Measurements from ENCODE around the gene TGFBI. TPM values are rescaled to one million over a fixed set of nuclear protein-coding genes. Genes with fewer than 3 reads are reported as not detected.

TGFBI gene
- total RNA-seq, 1 experiment from 2014 or later, result 115 TPM

GRCh38 chr5:136015003-136015375 is 13.8 kb upstream of the TGFBI start:
- intact Hi-C loops (cut with micrococcal nuclease; ENCODE audit: unreplicated experiment), result no loop called here
- DNase-seq (ENCODE audit: low spot score), result no peak
- BruUV-seq (replicated peaks), result no TSS peak
- Histone ChIP-seq H3K27me3 (replicated peaks; ENCODE audit: insufficient read depth, low read depth, low read length, poor library complexity) (no peaks in the 10 kb centered on the region), H3K9me3 (ENCODE audit: low read depth, low read length, poor library complexity, severe bottlenecking) (no peaks in the 10 kb centered on the region), H3K4me3 (ENCODE audit: low read depth, low read length, poor library complexity, severe bottlenecking) (no peak overlapping the region), H3K27ac (ENCODE audit: low read depth, low read length, poor library complexity, severe bottlenecking) (no peak overlapping the region), H3K4me1 (ENCODE audit: insufficient read depth, low read length, poor library complexity, severe bottlenecking) (peaks cover 82% of the 10 kb centered on the region), H3K36me3 (ENCODE audit: insufficient read depth, low read length, poor library complexity, severe bottlenecking) (no peaks in the 10 kb centered on the region)
- ChIA-PET POLR2A (ENCODE audit: low non-redundant PET) (no interaction called here), CTCF (no interaction called here)
- TF ChIP-seq, protein P1, sequence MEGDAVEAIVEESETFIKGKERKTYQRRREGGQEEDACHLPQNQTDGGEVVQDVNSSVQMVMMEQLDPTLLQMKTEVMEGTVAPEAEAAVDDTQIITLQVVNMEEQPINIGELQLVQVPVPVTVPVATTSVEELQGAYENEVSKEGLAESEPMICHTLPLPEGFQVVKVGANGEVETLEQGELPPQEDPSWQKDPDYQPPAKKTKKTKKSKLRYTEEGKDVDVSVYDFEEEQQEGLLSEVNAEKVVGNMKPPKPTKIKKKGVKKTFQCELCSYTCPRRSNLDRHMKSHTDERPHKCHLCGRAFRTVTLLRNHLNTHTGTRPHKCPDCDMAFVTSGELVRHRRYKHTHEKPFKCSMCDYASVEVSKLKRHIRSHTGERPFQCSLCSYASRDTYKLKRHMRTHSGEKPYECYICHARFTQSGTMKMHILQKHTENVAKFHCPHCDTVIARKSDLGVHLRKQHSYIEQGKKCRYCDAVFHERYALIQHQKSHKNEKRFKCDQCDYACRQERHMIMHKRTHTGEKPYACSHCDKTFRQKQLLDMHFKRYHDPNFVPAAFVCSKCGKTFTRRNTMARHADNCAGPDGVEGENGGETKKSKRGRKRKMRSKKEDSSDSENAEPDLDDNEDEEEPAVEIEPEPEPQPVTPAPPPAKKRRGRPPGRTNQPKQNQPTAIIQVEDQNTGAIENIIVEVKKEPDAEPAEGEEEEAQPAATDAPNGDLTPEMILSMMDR (conservative IDR thresholded peaks at IDR 0.05; ENCODE audit: low read depth, low read length), result no peak
- no peak for TF ChIP-seq EZH2 (IDR thresholded peaks at IDR 0.05; ENCODE audit: borderline replicate concordance, low read depth, low read length, poor library complexity, severe bottlenecking)

- intact Hi-C loops (cut with micrococcal nuclease; ENCODE audit: unreplicated experiment), result no loop called here
- DNase-seq (ENCODE audit: low spot score), result no peak
- H3K27me3 ChIP-seq (replicated peaks; ENCODE audit: insufficient read depth, low read depth, low read length, poor library complexity), result no peaks in the 10 kb centered on the region
- no peak overlapping the region for H3K4me3 ChIP-seq (ENCODE audit: low read depth, low read length, poor library complexity, severe bottlenecking)
- no TSS peak for BruUV-seq (replicated peaks)
- H3K36me3 ChIP-seq (ENCODE audit: insufficient read depth, low read length, poor library complexity, severe bottlenecking), result no peaks in the 10 kb centered on the region
- CTCF ChIA-PET, result no interaction called here
- peaks cover 83% of the 10 kb centered on the region for H3K4me1 ChIP-seq (ENCODE audit: insufficient read depth, low read length, poor library complexity, severe bottlenecking)
- no peak overlapping the region for H3K27ac ChIP-seq (ENCODE audit: low read depth, low read length, poor library complexity, severe bottlenecking)
- POLR2A ChIA-PET (ENCODE audit: low non-redundant PET), result no interaction called here
- no peaks in the 10 kb centered on the region for H3K9me3 ChIP-seq (ENCODE audit: low read depth, low read length, poor library complexity, severe bottlenecking)
- TF ChIP-seq, protein P1 (conservative IDR thresholded peaks at IDR 0.05; ENCODE audit: low read depth, low read length), result no peak
- TF ChIP-seq EZH2 (IDR thresholded peaks at IDR 0.05; ENCODE audit: borderline replicate concordance, low read depth, low read length, poor library complexity, severe bottlenecking), result no peak
Observed at GRCh38 chr5:136015966-136016650, 12.7 kb upstream of the TGFBI start.

- ChIA-PET POLR2A (ENCODE audit: low non-redundant PET) (no interaction called here), CTCF (no interaction called here)
- Histone ChIP-seq H3K27me3 (replicated peaks; ENCODE audit: insufficient read depth, low read depth, low read length, poor library complexity) (no peaks in the 10 kb centered on the region), H3K27ac (ENCODE audit: low read depth, low read length, poor library complexity, severe bottlenecking) (no peak overlapping the region), H3K9me3 (ENCODE audit: low read depth, low read length, poor library complexity, severe bottlenecking) (no peaks in the 10 kb centered on the region), H3K4me1 (ENCODE audit: insufficient read depth, low read length, poor library complexity, severe bottlenecking) (peaks cover 74% of the 10 kb centered on the region), H3K36me3 (ENCODE audit: insufficient read depth, low read length, poor library complexity, severe bottlenecking) (no peaks in the 10 kb centered on the region), H3K4me3 (ENCODE audit: low read depth, low read length, poor library complexity, severe bottlenecking) (no peak overlapping the region)
- intact Hi-C loops (cut with micrococcal nuclease; ENCODE audit: unreplicated experiment), result no loop called here
- TF ChIP-seq, protein P1 (conservative IDR thresholded peaks at IDR 0.05; ENCODE audit: low read depth, low read length), result no peak
- TF ChIP-seq EZH2 (IDR thresholded peaks at IDR 0.05; ENCODE audit: borderline replicate concordance, low read depth, low read length, poor library complexity, severe bottlenecking), result no peak
- no TSS peak for BruUV-seq (replicated peaks)
- DNase-seq (ENCODE audit: low spot score), result peak; percentile 89
Observed at GRCh38 chr5:136016945-136017530, 11.8 kb upstream of the TGFBI start.
